Fibroblast of villous mesenchyme (primary cell): ENCODE results near the gene SPPL3. TPM values are rescaled to one million over a fixed set of nuclear protein-coding genes. Genes with fewer than 3 reads are reported as not detected.

Experiments
- DNase-seq: peaks from one replicate; pipeline ENCODE4 v3.0.0-alpha.2; 2010; ENCODE audit warnings: low read depth
- H3K4me3 ChIP-seq: 2 replicates; pipeline ENCODE4 v1.5.1; 2011; ENCODE audit warnings: low read depth, mild to moderate bottlenecking, low read length
- CTCF ChIP-seq: IDR thresholded peaks from 2 replicates; pipeline ENCODE4 v1.5.1; 2012; ENCODE audit warnings: low read depth, mild to moderate bottlenecking, low read length; ENCODE audit not compliant: insufficient read depth
- total RNA-seq: library from RNA; depleted of rRNA; stranded (reverse); fragments of >200 nt; gene quantifications from 2 replicates; pipeline ENCODE4 v1.2.3, GENCODE V29; 2012

SPPL3 gene
- total RNA-seq, 1 donor, result 9.5 TPM

GRCh38 chr12:120720987-120721801 is 183.0 kb downstream of the SPPL3 start:
- no peak for DNase-seq
- TF ChIP-seq CTCF, result no peak
- no peak overlapping the region for H3K4me3 ChIP-seq

GRCh38 chr12:120720234-120720986 is 183.7 kb downstream of the SPPL3 start:
- H3K4me3 ChIP-seq, result no peak overlapping the region
- DNase-seq, result peak; percentile 74
- TF ChIP-seq CTCF, result no peak

GRCh38 chr12:120719496-120720233 is 184.5 kb downstream of the SPPL3 start:
- TF ChIP-seq CTCF, result no peak
- no peak for DNase-seq

GRCh38 chr12:120719072-120719471 is 185.1 kb downstream of the SPPL3 start:
- DNase-seq, result no peak
- H3K4me3 ChIP-seq, result no peak overlapping the region
- TF ChIP-seq CTCF, result no peak

More at GRCh38 chr12:120719496-120720233, 184.5 kb downstream of the SPPL3 start:
- H3K4me3 ChIP-seq, result no peak overlapping the region

GRCh38 chr12:120718055-120718454 is 186.1 kb downstream of the SPPL3 start:
- no peak overlapping the region for H3K4me3 ChIP-seq
- DNase-seq, result no peak
- TF ChIP-seq CTCF, result no peak

- peak; percentile 83 for TF ChIP-seq CTCF
- peak; percentile 82 for DNase-seq
- no peak overlapping the region for H3K4me3 ChIP-seq
Observed at GRCh38 chr12:120713861-120714482, 190.2 kb downstream of the SPPL3 start.
